MM.1S (cell line): Measurements from ENCODE around the gene TUBGCP2.
A peak's percentile ranks its signal among the peaks of the same experiment; 100 is the strongest.

Source experiments
- DNase-seq: peaks from one replicate; pipeline ENCODE4 v3.0.0-alpha.2; 2015
- H2AFZ ChIP-seq: fragments of 300-600 bp; sonication (generic); 2 replicates; pipeline ENCODE4 v1.6.0; 2016; ENCODE audit warnings: antibody characterized with exemption, low read length
- H3F3A ChIP-seq: fragments of 300-600 bp; sonication (generic); 2 replicates; pipeline ENCODE4 v1.6.1; 2016; ENCODE audit warnings: mild to moderate bottlenecking, antibody characterized with exemption, low read length, moderate library complexity, mixed read lengths; ENCODE audit not compliant: insufficient read depth
- H3K27ac ChIP-seq: fragments of 300-600 bp; sonication (generic); 2 replicates; pipeline ENCODE4 v1.5.1; 2016; ENCODE audit warnings: mild to moderate bottlenecking, low read length
- H3K27me3 ChIP-seq: fragments of 300-600 bp; sonication (generic); replicated peaks from 2 replicates; pipeline ENCODE4 v1.6.0; 2016; ENCODE audit warnings: low read length; ENCODE audit not compliant: insufficient read depth
- H3K36me3 ChIP-seq: fragments of 300-600 bp; sonication (generic); replicated peaks from 2 replicates; pipeline ENCODE4 v1.6.1; 2016; ENCODE audit warnings: mild to moderate bottlenecking, low read length, mixed read lengths; ENCODE audit not compliant: insufficient read depth
- H3K4me1 ChIP-seq: fragments of 300-600 bp; sonication (generic); 2 replicates; pipeline ENCODE4 v1.6.1; 2016; ENCODE audit warnings: low read length, mixed read lengths
- H3K4me2 ChIP-seq: fragments of 300-600 bp; sonication (generic); 2 replicates; pipeline ENCODE4 v1.6.0; 2016; ENCODE audit warnings: low read depth, low read length
- H3K4me3 ChIP-seq: fragments of 300-600 bp; sonication (generic); 2 replicates; pipeline ENCODE4 v1.5.1; 2016; ENCODE audit warnings: low read length, mixed read lengths
- H3K79me2 ChIP-seq: fragments of 300-600 bp; sonication (generic); 2 replicates; pipeline ENCODE4 v1.6.1; 2016; ENCODE audit warnings: mixed run types, low read length, mixed read lengths
- H3K9ac ChIP-seq: fragments of 300-600 bp; sonication (generic); 2 replicates; pipeline ENCODE4 v1.6.1; 2016; ENCODE audit warnings: low read length, mixed read lengths
- H3K9me2 ChIP-seq: fragments of 300-600 bp; sonication (generic); replicated peaks from 2 replicates; pipeline ENCODE4 v1.6.1; 2016; ENCODE audit warnings: mild to moderate bottlenecking, low read length, mixed read lengths; ENCODE audit not compliant: insufficient read depth
- H3K9me3 ChIP-seq: fragments of 300-600 bp; sonication (generic); replicated peaks from 2 replicates; pipeline ENCODE4 v1.6.1; 2016; ENCODE audit warnings: mild to moderate bottlenecking, low read length, mixed read lengths; ENCODE audit not compliant: insufficient read depth
- H4K20me1 ChIP-seq: fragments of 300-600 bp; sonication (generic); 2 replicates; pipeline ENCODE4 v1.6.1; 2016; ENCODE audit warnings: mild to moderate bottlenecking, low read length, moderate library complexity, mixed read lengths; ENCODE audit not compliant: insufficient read depth
- CTCF ChIP-seq: fragments of 300-600 bp; sonication (generic); IDR thresholded peaks from 2 replicates; pipeline ENCODE4 v1.5.1; 2016; ENCODE audit warnings: antibody characterized with exemption, low read length, mixed read lengths
- EZH2 ChIP-seq: fragments of 300-600 bp; sonication (generic); optimal IDR thresholded peaks from 2 replicates; pipeline ENCODE3; 2017; ENCODE audit warnings: low read depth, mild to moderate bottlenecking, antibody characterized with exemption, low read length, mixed read lengths
- EZH2phosphoT487 ChIP-seq: fragments of 300-600 bp; sonication (generic); IDR thresholded peaks from 2 replicates; pipeline ENCODE4 v1.6.1; 2018; ENCODE audit warnings: antibody characterized with exemption, low read length

The TUBGCP2 gene

GRCh38 chr10:133337370-133337725, 28.7 kb upstream of the TUBGCP2 start:
- Histone ChIP-seq H3K9me3 (no peaks in the 10 kb centered on the region), H3K79me2 (no peaks in the 10 kb centered on the region), H2AFZ (no peak overlapping the region), H3K4me3 (no peak overlapping the region), H3K27me3 (peaks cover 47% of the 10 kb centered on the region), H3K4me2 (no peak overlapping the region), H4K20me1 (no peaks in the 10 kb centered on the region), H3K4me1 (no peaks in the 10 kb centered on the region), H3F3A (no peaks in the 10 kb centered on the region), H3K9me2 (no peaks in the 10 kb centered on the region), H3K27ac (no peak overlapping the region), H3K36me3 (no peaks in the 10 kb centered on the region), H3K9ac (no peak overlapping the region)
- no peak for DNase-seq
- TF ChIP-seq EZH2phosphoT487 (no peak), EZH2 (no peak), CTCF (no peak)

- no peaks in the 10 kb centered on the region for H3K9me3 ChIP-seq
- H3K4me3 ChIP-seq: no peak within 1 kb of the TSS
- H3K9me2 ChIP-seq: no peaks in the 10 kb centered on the region
- no peaks in the 10 kb centered on the region for H3K4me1 ChIP-seq
- no peak within 1 kb of the TSS for H3K27ac ChIP-seq
- H2AFZ ChIP-seq: no peak within 1 kb of the TSS
- TF ChIP-seq EZH2 (no peak), EZH2phosphoT487 (no peak), CTCF (no peak)
- no peaks in the 10 kb centered on the region for H3K36me3 ChIP-seq
- peaks cover 48% of the 10 kb centered on the region for H3K27me3 ChIP-seq
- H3K4me2 ChIP-seq: peak within 1 kb of the TSS; percentile 27; the same call in 1 of the 2 replicates
- H3F3A ChIP-seq: no peaks in the 10 kb centered on the region
- no peaks in the 10 kb centered on the region for H3K79me2 ChIP-seq
- H4K20me1 ChIP-seq: no peaks in the 10 kb centered on the region
- DNase-seq: no peak
- no peak within 1 kb of the TSS for H3K9ac ChIP-seq
Observed at GRCh38 chr10:133336577-133337369, 28.1 kb upstream of the TUBGCP2 start, which contains the start of gene CALY. CALY (minus strand) TSS chr10:133336896; CDS start chr10:133328989, 7,907 bp downstream.

- Histone ChIP-seq H3K79me2 (no peaks in the 10 kb centered on the region), H3K4me2 (no peak overlapping the region), H3K4me3 (no peak overlapping the region), H3K9me3 (no peaks in the 10 kb centered on the region), H3K9me2 (no peaks in the 10 kb centered on the region), H3K27ac (no peak overlapping the region), H4K20me1 (no peaks in the 10 kb centered on the region), H3K36me3 (no peaks in the 10 kb centered on the region), H3K27me3 (peaks cover 48% of the 10 kb centered on the region), H3K9ac (no peak overlapping the region), H3K4me1 (no peaks in the 10 kb centered on the region), H2AFZ (no peak overlapping the region), H3F3A (no peaks in the 10 kb centered on the region)
- DNase-seq: no peak
- TF ChIP-seq EZH2: no peak
- TF ChIP-seq CTCF: no peak
- TF ChIP-seq EZH2phosphoT487: no peak
Observed at GRCh38 chr10:133336118-133336576, 27.5 kb upstream of the TUBGCP2 start.
